ENCODE data around the gene RPL28.
"Not testable (repeated sequence)": the region's sequence is repeated elsewhere in the genome, so short reads cannot be mapped to it uniquely, and the experiment has no call there.

The RPL28 gene

DNA sequence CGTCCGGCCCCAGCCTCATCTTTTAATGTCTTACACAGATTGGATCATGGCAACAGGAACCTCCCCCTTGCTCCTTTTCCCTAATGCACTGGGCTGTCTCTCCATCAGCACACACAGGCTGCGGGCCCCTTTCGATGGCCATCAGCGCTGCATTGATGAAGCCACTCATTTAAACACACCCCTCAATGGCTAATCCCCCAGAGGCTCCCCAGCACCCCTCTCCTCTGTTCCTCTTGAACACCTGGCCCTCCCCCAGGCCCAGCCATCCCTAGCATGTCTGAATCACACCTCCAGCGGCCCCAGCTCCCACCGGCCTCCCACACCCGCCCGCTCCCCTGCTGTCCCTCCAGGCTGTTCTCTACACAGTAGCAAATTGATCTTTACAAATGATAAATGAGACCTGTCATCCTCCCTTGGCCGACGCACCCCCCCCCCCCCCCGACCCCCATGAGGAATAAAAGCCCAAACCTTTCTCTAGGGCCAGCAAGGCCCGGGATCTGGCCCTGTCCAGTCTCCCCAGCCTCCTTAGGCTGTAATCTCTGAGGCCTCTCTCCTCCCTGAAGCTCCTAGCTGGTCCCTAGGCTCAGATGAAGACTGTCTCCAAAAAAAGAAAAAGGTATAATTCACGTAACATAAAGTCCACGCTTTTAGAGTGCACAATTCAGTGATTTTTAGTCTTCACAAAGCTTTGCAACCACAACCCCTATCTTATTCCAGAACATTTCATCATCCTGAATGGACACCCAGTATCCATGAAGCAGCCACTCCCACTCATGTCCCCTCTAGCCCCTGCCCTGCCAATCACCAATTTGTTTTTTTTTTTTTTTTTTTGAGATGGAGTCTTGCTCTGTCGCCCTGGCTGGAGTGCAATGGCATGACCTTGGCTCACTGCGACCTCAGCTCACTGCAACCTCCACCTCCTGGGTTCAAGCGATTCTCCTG is 7.4 kb downstream of the RPL28 start:
- DNase-seq (ENCODE audit: low spot score): no peak

DNA sequence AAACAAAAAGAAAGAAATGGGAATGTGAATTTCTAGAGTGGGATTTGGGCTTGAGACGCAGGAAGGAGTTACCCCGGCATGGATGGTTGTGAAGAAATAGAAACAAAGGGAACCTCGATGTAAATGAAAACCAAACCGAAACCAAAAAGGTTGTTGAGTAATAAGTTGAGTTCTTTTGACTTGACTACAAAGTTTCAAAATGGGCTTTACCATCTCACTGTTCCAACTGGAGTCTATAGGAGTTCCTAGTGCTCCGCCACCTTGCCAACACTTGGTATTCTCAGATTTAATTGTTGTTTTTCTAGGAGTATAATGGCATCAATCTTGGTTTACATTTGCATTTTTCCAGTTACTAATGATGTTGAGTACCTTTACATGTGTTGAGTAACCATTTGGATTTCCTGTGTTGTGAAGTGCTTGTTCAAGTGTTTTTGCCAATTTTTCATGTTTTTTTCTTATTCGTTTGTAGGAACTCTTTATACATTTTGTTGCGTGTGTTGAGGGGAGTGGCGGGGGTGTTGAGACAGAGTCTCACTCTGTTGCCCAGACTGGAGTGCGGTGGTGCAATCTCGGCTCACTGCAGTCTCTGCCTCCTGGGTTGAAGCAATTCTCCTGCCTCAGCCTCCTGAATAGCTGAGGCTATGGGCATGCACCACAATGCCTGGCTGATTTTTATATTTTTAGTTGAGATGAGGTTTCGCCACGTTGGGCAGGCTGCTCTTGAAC is 12.6 kb downstream of the RPL28 start:
- no peak for DNase-seq (ENCODE audit: low spot score)

GRCh38 chr19:55400281-55401087 is 14.8 kb downstream of the RPL28 start:
- peak; percentile 62 for DNase-seq (ENCODE audit: low spot score)

DNA sequence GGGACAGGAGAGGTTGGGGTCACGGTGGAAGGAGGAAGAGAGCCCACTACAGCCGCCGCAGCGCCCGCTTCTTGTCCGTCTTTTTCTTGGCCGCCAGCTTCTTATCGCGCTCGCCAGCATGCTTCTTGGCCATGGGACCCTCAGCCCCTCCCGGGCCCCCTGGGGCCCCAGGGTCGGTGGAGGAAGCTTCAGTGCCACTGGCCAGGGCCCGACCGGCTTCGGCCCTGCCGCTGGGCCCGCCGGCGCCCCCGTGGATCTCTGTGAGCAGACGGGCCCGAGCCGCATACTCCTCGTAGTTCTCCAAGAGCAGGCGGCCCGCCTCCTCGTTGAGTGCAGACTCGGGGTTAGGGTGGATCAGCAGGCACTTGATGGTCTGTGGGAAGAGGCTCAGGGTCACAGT is 15.7 kb downstream of the RPL28 start:
- DNase-seq (ENCODE audit: low spot score): not testable (repeated sequence)

DNA sequence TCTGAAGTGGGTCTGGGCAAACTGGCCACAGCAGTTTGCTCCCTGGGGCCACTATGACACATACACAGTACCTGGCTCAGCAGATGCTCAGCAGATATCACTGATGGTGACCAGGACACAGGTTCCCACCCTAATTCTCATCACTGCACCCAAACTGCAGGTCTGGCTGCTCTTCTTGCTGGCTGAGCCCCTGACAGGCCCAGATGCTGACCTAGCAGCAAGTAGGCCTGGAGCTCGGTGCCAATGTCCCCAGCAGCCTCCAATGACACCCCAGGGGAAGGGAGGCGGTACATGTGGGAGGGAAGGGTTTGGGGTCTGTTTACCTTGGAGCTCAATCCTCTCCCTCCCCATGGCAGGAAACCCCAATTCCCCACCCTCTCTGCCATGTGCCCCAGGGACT is 16.8 kb downstream of the RPL28 start:
- DNase-seq (ENCODE audit: low spot score): no peak

DNA sequence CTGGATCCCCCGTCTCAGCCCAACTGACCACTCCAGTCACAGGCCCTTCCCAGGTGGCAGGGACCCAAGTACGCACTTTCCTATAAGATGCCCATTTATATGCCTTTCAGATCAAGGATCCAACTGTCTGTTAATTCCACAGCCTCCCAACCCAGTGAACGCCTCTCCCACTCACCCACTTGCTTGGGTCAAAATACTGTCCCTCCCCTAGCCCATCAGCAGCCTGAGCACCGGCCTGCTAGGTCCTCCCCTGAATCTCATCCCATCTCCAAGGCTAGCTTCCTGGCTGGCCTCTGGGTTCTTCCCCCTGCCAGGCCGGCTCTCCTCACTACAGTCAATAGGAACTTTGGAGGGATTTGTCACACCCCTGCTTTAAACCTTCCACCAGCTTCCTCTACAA is 19.9 kb downstream of the RPL28 start:
- no peak for DNase-seq (ENCODE audit: low spot score)

- no peak for DNase-seq (ENCODE audit: low spot score)
These were observed 20.5 kb downstream of the RPL28 start for GRCh38 chr19:55406091-55406825.

DNA sequence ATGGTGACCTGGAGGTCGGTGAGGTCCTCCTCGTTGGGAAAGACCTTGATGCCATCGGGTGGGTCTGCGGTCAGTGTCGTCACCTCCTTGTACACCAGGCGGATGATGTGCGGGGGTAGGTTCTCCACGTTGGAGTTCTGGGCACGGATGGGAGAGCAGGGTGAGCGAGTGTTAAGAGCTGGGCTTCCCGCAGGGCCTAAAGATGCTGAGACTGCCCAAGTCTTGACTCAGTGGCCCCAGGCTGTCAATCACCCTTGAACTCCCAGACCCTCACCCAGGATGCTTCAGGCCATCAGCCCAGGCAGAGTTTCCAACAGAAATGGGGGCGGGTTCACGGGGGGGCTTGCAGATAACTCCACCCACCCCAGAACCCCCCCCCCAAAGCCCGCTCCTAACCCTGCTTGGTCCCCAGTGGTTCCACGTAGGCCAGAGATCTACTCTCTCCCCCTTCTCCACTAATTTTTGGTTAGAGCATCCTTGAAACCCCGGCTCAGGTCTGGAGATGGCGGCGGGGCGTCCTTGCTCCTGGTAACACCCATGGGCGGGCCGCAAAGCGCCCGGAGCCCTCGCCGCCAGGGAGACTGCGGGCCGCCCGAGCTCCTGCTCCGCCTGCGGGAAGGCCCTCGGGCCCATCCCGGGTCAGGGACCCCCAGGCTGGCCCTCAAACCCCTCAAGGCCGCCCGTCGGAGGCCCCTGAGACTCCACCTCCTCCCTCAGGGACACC is 21.3 kb downstream of the RPL28 start:
- peak; percentile 65 for DNase-seq (ENCODE audit: low spot score)

DNA sequence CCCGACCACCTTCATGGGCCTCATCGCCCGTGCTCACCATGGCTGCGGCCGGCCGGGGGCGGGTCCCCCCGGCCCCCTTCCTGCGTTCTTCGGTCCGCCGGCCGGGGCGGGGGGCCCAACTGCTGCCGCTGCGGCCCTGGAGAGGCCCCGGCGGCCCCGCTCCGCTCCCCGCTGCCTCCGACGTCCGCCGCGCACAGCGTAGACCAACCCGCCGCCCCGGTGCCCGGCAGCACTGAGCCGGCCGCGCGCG is 21.7 kb downstream of the RPL28 start, which contains the start of gene UBE2S:
UBE2S (minus strand) TSS at position 239 of the 250 bp plus-strand sequence; CDS start at position 40, 199 bp downstream.
- not testable (repeated sequence) for DNase-seq (ENCODE audit: low spot score)

DNA sequence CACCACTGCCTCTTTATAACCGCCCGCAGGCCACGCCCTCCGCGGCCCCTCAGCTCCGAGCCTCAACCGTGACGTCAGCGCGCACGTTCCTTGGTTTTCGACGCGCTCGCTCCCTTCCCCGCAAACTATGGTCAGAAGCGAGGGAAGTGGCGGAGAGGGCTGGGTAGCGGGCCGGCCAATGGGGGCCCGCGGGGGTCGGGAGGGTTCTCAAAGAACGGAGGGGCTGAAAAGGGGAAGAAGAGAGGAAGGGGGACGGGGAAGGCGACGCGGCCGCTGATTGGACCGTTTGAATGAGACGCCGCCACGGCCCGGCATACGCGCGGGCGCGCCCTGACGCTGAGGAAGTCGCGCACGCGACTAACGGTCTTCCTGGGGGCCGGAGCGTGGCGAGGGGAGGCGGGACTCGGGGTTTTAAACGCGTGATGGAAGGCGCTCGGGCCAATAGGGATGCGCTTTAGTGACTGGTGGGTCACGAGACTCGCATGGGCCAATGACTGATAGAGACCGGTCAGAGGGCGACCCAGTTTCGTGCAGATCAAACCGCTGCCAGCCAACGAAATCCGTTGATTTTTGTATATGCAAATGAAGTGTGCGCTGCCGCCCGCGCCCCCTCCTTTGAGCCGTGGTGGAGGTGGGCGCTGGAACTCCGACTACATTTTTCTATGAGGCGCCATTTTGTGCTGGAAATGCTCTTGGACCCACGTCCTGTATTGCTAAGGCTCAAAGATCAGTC is 22.2 kb downstream of the RPL28 start:
- peak; percentile 99 for DNase-seq (ENCODE audit: low spot score)

GRCh38 chr19:55408533-55408872 is 22.8 kb downstream of the RPL28 start:
- no peak for DNase-seq (ENCODE audit: low spot score)

DNA sequence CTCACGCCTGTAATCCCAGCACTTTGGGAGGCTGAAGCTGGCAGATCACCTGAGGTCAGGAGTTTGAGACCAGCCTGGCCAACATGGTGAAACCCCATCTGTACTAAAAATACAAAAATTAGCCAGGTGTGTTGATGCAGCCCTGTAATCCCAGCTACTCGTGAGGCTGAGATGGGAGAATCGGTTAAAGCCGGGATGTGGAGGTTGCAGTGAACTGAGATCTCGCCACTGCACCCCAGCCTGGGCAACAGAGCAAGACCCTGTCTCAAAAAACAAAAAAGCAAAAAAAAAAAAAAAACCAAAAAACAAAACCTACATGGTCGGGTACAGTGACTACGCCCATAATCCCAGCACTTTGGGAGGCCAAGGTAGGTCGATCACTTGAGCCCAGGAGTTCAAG is 23.4 kb downstream of the RPL28 start:
- not testable (repeated sequence) for DNase-seq (ENCODE audit: low spot score)

GRCh38 chr19:55410168-55410567 is 24.4 kb downstream of the RPL28 start:
- no peak for DNase-seq (ENCODE audit: low spot score)

DNA sequence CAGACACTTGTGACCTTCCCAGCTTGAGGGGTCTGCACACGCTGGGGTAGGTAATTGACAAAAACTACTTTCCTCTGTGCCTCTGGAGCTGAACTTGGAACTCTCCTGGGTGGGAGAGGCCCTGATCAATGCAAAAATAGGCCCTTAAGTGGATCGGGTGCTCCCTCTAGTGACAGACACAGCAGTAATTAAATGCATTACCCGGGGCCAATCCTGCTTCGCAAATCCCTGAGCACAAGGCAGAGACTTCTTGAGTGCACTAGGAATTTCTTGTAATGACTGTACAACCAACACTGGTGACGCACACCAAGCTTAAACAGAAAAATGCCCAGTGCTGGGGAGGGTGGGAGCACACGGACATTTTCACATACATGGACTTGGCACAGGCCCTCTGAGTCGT is 32.5 kb downstream of the RPL28 start:
- DNase-seq (ENCODE audit: low spot score): peak; percentile 86

DNA sequence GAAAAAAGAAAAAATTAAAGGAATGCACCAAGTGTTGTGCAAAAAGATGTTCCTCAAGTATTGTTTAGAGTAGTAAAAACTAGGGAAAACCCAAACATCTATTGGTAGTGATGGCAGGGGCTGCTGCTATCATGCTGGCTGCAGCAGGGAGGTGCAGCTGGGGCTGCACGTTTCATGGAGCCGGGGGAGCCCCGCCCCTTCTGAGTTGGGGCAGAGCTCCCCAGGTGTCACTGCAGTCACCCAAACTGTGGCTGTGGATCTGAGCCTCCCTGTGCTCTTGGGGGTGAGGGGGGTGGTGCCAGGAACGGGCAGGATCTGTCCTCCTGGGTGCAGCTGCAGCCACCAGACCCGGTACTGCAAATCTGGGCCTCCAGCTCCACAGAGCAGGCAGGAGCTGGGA is 33.4 kb downstream of the RPL28 start:
- DNase-seq (ENCODE audit: low spot score): no peak

DNA sequence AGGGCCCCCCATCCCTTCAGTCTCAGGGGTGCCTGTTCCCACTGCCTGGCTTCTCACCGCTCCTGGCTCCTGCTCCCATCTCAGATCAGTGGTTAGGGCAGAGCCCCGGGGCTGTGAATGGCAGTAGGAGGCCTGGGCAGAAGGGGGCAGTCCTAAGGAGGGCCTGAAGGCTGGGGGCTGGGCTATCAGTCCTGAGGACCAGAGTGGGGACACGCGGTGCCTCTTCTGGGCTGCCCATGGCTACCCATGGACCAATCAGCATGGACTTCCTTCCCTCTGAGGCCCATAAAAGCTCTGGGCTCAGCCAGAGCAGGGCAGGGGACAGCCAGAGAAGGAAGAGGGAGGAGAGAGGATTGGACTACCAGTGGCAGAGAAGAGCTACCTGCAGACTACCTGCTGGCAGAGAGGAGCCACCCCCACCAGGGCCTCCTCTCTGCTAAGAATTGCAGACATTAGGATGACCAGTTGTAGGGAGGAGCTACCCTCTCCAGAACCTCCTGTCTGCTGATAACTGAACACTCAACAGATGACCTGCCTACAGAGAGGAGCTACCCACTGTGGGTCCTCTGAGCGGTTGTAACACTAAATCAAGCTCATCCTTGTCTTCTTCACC is 34.0 kb downstream of the RPL28 start:
- DNase-seq (ENCODE audit: low spot score): no peak

DNA sequence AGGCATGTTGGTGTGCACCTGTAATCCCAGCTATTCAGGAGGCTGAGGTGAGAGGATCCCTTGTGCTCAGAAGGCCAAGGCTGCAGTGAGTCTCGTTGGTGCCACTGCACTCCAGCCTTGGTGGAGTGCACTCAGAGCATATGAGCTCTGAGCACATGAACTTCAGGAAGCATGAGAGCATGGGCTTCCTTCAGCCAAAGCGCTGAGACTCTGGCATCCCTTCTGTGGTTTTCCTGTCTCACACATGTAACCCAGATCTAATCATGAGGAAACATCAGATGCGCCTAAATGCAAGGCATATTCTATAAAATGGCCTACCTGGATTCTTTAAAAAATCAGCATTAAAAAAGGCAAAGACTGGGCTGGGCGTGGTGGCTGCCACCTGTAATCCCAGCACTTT is 35.5 kb downstream of the RPL28 start:
- not testable (repeated sequence) for DNase-seq (ENCODE audit: low spot score)

- DNase-seq (ENCODE audit: low spot score): no peak
These were observed 37.7 kb downstream of the RPL28 start for GRCh38 chr19:55423225-55424005.

DNA sequence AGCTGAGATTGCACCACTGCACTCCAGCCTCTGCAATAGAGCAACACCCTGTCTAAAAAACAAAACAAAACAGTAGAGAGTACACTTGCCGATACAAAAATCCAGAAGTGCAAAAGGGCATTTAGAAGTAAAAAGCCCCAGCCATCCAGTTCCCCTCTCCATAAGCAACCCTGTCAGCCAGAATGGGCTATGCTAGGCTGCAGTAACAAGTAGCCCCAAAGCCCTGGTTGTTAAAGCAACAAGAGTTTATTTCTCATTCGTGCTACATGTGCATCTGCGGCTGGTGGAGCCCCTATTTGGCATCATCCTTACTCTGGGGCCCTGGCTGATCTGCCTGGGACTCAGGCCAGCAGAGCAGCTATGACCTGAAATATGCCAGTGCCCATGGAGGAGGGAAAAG is 38.8 kb downstream of the RPL28 start:
- DNase-seq (ENCODE audit: low spot score): no peak
